ENCODE measurements around the gene CCDC184.

CCDC184 gene

GRCh38 chr12:48156652-48157017 lies 26.8 kb upstream of the CCDC184 start:
- TF ChIP-seq, protein P1, sequence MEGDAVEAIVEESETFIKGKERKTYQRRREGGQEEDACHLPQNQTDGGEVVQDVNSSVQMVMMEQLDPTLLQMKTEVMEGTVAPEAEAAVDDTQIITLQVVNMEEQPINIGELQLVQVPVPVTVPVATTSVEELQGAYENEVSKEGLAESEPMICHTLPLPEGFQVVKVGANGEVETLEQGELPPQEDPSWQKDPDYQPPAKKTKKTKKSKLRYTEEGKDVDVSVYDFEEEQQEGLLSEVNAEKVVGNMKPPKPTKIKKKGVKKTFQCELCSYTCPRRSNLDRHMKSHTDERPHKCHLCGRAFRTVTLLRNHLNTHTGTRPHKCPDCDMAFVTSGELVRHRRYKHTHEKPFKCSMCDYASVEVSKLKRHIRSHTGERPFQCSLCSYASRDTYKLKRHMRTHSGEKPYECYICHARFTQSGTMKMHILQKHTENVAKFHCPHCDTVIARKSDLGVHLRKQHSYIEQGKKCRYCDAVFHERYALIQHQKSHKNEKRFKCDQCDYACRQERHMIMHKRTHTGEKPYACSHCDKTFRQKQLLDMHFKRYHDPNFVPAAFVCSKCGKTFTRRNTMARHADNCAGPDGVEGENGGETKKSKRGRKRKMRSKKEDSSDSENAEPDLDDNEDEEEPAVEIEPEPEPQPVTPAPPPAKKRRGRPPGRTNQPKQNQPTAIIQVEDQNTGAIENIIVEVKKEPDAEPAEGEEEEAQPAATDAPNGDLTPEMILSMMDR (conservative IDR thresholded peaks at IDR 0.05; ENCODE audit: low read length), result no peak
- DNase-seq (ENCODE audit: low read depth), result no peak
- H3K4me3 ChIP-seq (ENCODE audit: low read length), result peak overlapping the region; percentile 99

DNA sequence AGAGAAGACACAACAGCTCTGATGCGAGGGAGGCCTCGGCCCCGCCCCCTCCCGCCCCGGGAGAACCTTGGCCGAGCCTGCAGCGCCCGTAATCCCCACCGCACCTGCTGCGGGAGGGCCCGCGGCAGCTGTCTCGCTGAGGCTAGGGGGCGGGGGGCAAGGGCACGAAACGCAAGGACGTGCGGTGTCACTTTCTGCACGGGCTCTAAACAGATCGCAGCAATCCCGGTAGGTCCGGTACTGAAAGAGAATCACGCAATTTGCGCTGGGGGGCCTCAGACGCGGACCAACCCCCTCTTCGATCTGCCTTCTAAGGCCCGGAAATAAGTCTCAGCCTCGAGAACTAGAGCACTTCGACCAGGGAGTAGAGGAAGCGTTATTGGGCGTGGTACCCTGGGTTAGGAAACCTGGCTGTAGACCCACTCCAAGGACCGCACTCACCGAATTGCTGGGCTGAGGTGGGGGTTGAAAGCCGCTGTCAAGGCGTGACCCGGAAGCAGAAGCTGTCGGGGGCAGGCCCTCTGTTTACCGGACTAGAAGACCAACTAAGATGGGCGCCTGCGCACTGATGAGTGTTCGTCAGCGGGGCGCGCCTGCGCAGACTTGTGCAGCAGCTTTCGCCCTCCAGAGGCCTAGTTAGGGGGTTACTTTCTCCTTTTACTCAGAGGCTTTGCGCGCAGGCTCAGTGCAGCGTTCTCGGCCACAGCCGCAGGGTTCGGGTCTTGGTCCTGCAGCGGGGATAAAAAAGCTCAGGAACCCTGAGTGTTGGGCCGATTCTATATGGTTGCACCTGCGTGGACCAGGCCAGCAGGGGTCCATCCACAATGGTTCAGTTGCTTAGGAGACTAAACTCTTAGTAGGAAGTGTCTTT lies 26.2 kb upstream of the CCDC184 start, which contains the start of gene ASB8:
TSS of gene ASB8 (minus strand) at position 498 of the 871 bp plus-strand sequence. CDS start 4,019 bp downstream, outside the sequence.
- TF ChIP-seq, protein P1 (conservative IDR thresholded peaks at IDR 0.05; ENCODE audit: low read length), result peak; percentile 55
- peak within 1 kb of the TSS; percentile 99 for H3K4me3 ChIP-seq (ENCODE audit: low read length)
- DNase-seq (ENCODE audit: low read depth), result peak; percentile 96

DNA sequence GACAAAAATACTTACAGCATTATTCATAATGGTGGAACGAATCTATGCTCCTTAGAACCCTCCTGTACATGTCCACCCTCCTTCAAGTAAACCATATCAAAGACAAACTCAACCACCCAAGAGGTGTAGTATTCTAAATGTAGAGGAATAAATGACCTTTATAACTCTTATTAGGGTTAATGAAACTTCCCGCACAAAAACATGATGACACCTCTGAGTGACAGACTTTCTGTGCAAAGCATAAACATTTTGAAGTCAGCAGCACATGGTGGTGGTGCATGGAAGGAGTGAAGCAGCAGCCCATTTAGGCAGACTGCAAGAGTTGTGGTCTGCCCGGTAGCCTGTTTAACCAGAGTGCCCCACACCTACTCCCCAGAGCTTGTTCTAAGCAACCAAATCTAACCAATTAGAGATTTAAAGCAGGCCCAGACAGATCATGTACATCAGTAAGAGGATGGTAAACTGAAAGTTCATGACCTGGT lies 25.5 kb upstream of the CCDC184 start:
- peak overlapping the region; percentile 99 for H3K4me3 ChIP-seq (ENCODE audit: low read length)
- TF ChIP-seq, protein P1 (conservative IDR thresholded peaks at IDR 0.05; ENCODE audit: low read length), result no peak

GRCh38 chr12:48160046-48160445 lies 23.4 kb upstream of the CCDC184 start:
- H3K4me3 ChIP-seq (ENCODE audit: low read length), result no peak overlapping the region
- peak; percentile 54 for DNase-seq (ENCODE audit: low read depth)
- TF ChIP-seq, protein P1 (conservative IDR thresholded peaks at IDR 0.05; ENCODE audit: low read length), result no peak

More for the DNA sequence above, 25.5 kb upstream of the CCDC184 start:
- no peak for DNase-seq (ENCODE audit: low read depth)

GRCh38 chr12:48160807-48161206 lies 22.6 kb upstream of the CCDC184 start:
- peak; percentile 30 for DNase-seq (ENCODE audit: low read depth)
- TF ChIP-seq, protein P1 (conservative IDR thresholded peaks at IDR 0.05; ENCODE audit: low read length), result no peak
- H3K4me3 ChIP-seq (ENCODE audit: low read length), result no peak overlapping the region

DNA sequence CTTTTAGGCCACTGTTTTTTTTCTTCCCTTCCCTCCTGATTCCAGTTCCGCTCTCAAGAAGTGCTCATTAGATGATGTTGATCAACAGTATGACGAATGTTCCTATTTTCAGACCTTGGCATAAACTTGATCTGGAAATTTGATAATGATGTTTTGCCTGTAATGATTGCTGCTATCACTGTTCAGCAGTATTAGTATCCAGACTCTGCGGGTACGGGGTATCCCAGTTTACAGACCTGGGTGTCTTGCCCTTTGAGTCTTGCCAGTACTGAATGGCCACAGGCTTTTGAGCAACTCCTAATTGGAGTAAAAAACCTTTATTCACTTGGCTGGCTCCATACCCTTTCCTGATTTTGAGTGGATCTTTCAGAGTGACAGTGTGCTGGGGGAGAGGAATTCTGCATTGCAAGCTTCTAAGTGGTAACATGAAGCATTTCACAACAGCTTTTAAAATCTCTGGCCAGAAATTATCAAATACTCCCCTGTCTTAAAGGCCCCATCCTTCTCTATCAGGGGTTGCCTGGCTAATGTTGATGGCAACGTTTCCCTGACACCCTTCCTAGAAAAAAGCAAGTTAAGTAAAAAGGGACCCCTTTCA lies 20.2 kb upstream of the CCDC184 start:
- H3K4me3 ChIP-seq (ENCODE audit: low read length), result no peak overlapping the region
- no peak for DNase-seq (ENCODE audit: low read depth)
- TF ChIP-seq, protein P1 (conservative IDR thresholded peaks at IDR 0.05; ENCODE audit: low read length), result no peak
